HG03571 (cell line): ENCODE results near the gene CLSTN1.
"Not testable (repeated sequence)": the region's sequence is repeated elsewhere in the genome, so short reads cannot be mapped to it uniquely, and the experiment has no call there.

ENCODE experiments used
- ATAC-seq: cut with Tn5 transposase; IDR thresholded peaks from one replicate; pipeline ENCODE4 v1.9.1; 2021; ENCODE audit not compliant: unreplicated experiment

Gene CLSTN1

GRCh38 chr1:9826616-9827015 lies 2.9 kb upstream of the CLSTN1 start:
- ATAC-seq, result no peak

DNA sequence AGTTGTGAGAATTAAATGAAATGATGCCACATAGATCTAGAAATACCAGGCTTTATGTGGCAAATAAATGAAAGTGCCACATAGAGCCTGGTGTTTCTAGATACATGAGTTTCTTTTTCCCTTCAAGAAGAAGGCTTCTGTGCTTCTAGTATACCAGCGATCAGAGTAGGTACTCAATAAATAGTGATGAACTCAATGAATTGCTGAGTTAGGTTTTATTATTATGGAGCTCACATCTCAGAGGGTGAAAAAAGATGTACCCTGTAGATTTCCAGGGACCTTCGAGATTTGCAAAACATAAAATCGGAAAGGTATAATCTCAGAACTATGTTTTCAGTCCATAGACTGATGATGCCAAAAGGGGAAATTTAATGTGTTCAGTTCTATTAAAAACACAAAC lies 2.3 kb upstream of the CLSTN1 start:
- no peak for ATAC-seq

DNA sequence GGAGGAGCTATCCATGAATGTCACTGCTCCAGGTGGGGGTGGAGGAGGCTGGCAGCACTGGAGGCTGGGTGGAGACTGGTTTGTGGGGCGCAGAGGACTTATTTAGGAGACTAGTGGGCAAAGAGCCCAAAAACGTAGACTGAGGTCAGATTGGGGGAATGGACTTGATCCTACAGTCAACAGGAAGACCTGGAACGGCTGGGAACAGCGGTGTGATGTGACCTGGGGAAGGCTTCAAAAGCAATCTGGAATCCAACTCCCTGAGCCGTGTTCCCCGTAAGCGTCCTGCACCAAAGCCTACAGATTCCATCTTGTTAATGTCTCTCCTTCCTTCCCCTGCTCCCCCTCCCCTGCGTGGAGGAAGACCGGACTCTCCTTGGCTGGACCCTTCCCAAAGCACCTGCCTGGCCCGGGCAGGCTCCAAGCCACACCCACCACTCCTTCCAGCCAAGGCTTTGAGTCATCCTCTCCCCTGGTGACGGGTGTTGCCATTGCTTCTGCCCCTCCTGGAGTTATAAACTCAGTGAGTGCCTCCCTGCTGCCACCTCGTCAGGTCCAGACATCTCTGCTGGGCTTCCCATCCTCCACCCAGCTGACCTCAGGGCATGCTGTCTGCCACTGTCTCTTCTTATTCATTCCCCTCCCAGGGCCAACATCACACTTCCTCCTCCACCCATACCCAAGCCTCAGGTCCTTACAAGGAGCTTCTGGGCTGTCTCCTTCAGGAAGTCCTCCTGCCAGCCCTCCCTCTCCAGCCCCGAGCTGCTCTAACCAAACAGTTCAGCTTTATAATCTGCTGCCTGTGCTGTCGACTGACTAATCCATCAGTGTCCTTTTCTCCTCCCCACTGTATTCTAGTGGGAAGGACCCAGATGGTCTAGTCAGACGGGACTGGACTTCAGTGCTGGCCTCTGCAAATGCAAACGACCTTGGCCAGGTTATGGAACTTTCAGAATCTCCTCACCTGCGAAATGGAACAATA lies 1.6 kb upstream of the CLSTN1 start:
- ATAC-seq, result no peak

DNA sequence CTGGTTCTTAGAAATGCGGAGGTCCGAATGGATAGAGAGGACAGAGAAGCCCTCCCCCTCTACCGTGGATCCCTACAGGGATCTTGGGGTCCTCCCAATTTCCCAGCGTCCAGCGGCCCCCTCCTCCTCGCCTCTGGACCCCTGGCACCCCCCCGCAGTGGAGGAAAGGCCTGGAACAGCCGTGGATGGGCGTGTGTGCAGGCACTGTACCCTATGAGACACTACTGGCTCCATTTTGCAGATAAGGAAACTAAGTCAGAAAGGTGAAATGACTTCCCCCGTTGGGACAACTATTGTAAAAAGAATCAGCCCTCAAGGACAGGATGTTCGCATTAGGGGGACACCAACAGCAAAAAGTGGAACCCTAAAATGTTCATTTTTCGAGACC lies 931 bp upstream of the CLSTN1 start:
- ATAC-seq, result no peak

- peak; percentile 12 for ATAC-seq
Measured at GRCh38 chr1:9823693-9823942, 147 bp downstream of the CLSTN1 start.

DNA sequence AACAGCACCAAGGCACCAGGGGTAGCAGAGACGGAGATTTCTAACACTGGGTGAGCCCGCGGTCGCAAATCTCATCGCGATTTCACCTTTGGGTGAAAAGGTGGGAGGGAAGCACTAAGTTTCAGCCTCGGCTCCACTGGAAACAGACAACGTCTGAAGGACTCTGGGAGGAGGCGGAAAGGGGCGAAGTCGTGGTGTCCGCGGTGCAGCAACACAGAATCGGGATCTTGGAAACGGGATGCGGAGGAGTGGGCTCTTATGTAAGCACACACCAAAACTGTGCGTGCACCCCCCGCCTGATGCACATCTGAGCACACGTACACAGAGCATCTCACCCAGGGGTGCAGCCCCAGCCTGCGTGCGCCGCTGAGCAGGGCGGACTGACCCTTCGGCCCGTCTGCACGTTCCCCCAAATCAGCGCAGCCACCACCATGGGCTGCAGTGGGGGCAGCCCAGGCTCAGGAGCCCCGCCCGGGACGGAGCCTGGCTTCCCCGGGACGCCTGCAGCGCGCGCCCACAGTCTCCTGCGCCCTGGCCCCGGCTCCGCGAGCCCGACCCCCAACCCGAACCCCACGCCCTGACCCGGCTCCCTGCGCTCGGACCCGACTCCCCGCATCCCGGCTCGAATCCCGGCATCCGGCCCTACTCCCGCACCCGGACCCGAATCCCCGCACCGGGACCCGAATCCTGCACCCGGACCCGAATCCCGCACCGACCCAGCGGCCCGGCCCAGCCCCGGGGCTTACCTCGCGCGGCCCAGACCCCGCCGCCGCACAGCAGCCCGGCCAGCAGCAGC lies 670 bp downstream of the CLSTN1 start:
- no peak for ATAC-seq

GRCh38 chr1:9822490-9822889 lies 1.3 kb downstream of the CLSTN1 start:
- no peak for ATAC-seq

- ATAC-seq, result no peak
Measured at GRCh38 chr1:9821710-9822109, 2.1 kb downstream of the CLSTN1 start.

GRCh38 chr1:9820521-9820920 lies 3.2 kb downstream of the CLSTN1 start:
- no peak for ATAC-seq

GRCh38 chr1:9817734-9818133 lies 6.0 kb downstream of the CLSTN1 start:
- no peak for ATAC-seq

- ATAC-seq, result no peak
Measured at GRCh38 chr1:9816199-9816598, 7.6 kb downstream of the CLSTN1 start.

DNA sequence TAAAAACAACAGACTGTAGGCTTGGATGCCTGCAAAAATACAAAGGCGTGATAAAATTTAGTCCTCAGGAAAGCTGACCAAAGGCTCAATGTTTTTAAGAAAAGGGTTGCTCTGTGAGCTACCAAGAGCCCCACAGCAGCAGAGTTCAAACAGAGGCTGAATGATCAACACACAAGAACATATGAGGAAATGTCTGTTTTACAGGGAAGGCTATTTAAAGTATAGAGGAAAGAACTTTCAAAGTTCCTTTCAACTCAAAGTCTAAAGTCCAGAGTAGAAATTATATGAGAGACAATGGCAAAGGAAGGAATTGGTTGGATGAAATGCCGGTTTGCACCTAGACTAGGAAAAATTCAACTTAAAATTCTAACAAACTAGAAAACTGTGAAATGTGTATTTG lies 8.6 kb downstream of the CLSTN1 start:
- ATAC-seq, result no peak

DNA sequence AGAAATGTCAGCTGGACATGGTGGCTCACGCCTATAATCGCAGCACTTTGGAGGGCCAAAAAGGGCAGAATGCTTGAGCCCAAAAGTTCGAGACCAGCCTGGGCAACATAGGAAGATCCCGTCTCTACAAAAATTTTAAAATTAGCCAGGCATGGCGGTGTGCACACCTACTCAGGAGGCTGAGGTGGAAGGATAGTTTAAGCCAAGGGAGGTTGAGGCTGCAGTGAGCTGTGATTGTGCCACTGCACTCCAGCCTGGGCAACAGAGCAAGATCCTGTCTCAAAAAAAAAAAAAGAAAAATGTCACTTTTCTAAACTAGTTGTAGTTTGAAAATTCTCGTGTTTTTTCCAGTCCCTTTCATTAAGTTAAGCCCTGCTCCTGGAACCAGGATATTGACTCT lies 9.1 kb downstream of the CLSTN1 start:
- ATAC-seq, result no peak

DNA sequence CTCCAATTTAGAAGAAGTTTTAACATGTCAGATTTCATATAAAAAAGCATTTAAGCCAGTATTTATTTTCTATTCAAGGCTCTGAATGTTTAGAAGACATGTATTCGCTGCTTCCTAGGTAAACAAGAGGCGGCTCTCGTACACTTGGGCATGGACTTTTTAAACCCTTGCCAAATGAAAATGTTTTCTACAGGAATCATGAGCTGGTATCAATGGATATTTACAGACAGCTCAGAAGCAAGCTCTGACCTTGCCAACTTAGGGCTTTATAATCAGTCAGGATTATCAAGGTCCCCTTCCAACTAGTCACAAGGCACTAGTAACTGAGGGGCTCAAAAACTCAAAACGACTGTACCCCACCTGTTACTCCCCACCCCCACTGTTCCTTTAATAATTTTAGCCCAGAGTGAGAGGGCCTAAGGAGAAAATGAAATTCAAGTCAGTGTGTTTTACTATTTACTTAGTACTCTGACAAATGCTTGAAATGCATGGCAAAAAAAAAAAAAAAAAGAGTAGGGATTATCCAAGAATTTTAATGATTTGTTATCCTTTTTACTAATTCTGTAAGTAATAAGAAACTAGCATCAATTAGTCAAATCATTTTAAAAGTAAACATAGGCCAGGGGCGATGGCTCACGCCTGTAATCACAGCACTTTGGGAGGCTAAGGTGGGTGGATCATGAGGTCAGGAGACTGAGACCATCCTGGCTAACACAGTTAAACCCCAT lies 12.4 kb downstream of the CLSTN1 start:
- ATAC-seq, result no peak

- ATAC-seq, result no peak
Measured at GRCh38 chr1:9809100-9809510, 14.7 kb downstream of the CLSTN1 start.

GRCh38 chr1:9808459-9808858 lies 15.3 kb downstream of the CLSTN1 start:
- no peak for ATAC-seq

GRCh38 chr1:9807541-9807940 lies 16.2 kb downstream of the CLSTN1 start:
- no peak for ATAC-seq

DNA sequence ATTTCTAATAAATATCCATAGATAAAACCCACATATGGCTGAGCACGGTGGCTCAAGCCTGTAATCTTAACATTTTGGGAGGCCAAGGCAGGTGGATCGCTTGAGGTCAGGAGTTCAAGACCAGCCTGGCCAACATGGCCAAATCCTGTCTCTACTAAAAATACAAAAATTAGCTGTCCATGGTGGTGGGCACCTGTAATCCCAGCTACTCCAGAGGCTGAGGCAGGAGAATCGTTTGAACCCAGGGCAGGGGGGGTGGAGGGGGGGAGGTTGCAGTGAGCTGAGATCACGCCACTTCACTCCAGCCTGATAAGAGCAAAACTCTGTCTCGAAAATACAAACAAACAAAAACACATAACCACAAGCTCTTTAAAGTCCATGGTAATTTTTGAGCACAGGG lies 17.8 kb downstream of the CLSTN1 start:
- not testable (repeated sequence) for ATAC-seq

- ATAC-seq, result no peak
Measured at GRCh38 chr1:9805006-9805508, 18.7 kb downstream of the CLSTN1 start.

GRCh38 chr1:9803003-9803918 lies 20.5 kb downstream of the CLSTN1 start:
- not testable (repeated sequence) for ATAC-seq
